ENCODE data around the gene FARS2.

The FARS2 gene

DNA sequence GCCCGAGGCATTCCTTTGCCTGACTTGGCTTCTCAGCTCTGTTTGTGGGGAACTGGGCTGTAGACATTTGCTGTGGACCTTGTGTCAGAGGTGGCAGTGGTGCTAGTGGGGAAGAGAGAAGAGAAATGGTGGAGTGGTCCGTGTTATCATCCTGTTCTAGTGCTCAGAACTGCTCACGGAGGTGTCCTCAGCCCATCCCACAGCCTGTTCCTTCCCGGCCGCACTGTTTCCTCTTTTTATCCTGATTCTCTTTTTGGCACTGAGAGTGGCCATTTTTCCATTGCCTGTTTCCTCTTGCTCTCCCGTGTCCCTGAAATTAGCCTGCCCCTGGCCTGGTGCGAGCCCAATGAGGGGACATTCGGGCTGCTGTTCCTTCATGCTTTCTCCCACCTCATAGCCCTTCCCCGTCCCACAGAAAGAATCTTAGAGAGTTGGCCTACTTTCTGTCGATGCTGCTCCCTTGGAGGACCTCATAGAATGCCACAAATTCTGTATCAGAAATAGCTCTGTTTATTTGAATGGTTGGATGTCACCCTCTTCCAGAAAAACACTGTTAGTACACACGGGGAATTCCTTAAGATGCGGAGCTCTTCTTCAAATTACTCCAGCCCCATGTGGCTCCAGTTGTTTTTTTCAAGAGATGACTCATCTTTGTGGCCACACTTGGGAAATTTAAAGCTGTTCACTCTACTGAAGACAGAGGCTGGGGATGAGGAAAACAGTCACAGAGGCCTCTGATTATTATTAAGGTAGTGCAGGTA, 26.1 kb downstream of the FARS2 start:
- DNase-seq (ENCODE audit: low read depth) = peak; percentile 29

DNA sequence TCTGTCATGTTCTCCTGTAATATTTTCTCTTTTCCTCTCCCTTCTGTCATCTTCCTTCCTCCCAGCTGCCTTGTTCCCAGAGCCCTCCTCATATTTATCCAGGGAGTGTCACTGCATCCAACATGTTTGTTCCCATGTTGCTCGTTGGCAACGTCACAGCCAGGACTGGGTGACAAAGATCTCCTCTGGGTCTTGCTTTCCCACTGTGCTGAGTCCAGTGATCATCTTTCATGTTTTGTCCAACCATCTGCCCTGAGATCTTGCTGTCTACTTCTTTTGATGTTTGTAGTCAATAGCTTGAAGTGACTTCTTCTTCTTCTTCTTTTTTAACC, 26.6 kb downstream of the FARS2 start:
- no peak for DNase-seq (ENCODE audit: low read depth)

DNA sequence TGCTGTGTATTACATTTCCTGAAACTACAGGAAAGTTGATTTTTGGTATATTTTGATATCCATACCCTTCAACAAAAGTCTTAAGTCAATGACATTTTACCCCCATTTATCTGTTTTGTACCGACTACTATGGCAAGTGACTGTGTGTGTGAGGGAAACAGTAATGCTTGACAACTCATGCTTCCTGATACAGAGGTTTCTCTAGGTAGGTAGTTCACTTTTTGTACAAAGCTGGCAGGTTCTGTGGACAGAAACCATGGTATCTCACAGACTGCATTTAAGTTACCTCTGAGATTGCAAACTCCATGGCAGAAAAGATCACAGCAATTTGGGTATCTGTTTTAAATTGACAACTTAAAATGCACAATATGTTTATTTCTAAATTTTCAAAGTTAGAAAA, 28.8 kb downstream of the FARS2 start:
- DNase-seq (ENCODE audit: low read depth) = no peak

DNA sequence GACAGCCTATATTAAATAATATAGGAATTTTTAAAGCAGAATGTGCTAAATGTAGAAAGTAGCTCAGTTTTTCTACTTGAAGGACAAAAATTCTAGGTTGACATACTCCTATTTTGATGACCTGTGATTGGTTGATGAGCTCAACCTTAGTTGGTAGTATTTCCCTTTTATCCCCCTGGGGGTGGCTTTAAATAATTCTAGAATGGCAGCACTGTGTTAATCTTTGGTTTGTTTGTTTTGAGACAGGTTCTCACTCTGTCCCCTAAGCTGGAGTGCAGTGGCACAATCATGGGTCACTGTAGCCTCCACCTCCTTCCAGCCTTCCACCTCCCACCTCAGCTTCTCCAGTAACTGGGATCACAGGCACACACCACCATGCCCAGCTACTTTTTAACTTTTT, 29.2 kb downstream of the FARS2 start:
- no peak for DNase-seq (ENCODE audit: low read depth)

GRCh38 chr6:5292154-5292553, 30.8 kb downstream of the FARS2 start:
- DNase-seq (ENCODE audit: low read depth) = no peak

DNA sequence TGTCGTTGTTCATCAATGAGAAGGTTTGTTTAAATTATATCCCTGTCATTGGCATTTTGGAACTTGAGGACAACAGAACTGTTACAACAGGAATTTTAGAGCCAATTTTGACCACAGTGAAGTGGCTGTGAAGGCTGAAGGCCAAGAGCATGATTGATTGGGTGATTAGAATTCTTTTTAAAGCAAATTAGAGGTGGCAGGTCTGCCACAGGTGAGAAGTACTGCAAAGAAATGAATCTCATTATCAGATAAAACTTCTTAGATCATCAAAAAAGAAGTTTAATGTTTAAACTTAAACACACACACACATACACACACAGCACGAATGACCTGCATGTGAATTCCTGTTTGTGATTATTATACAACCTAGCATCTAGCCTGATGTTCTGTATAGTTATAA, 32.4 kb downstream of the FARS2 start:
- DNase-seq (ENCODE audit: low read depth) = no peak

DNA sequence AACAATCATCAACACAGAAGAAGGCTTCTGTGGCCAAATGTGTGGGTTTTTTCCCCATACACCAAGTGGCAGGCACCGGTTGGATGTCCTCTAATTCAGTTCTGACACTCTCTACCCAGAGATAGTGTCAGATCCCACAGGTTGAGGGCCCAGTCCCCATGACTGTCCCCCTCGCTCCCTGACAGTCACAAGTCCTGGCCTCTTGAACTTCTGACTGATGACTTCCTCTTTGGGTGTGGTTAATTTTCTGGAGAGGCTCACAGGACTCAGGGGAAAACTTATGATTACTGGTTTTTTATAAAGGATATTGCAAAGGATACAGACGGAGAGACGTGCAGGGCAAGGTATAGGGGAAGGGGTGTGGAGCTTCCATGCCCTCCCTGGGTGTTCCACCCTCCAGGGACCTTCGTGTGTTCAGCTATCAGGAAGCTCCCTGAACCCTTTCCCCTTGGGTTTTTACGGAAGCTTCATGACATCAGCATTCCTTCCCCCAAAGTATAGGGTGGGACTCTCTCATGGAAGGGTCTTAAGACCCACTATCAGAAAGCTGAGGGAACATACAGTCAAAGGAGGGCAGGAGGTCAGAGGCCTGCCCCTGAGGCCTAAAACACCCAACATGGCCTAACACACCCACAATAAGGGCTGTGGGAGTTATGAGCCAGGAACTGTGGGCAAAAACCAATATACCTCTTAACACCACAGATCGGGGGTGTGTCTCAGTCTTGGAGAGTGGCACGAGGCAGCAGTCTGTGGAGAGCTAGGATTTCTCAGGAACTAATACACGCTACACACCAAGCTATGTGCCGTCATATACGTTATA, 33.3 kb downstream of the FARS2 start:
- DNase-seq (ENCODE audit: low read depth) = no peak

DNA sequence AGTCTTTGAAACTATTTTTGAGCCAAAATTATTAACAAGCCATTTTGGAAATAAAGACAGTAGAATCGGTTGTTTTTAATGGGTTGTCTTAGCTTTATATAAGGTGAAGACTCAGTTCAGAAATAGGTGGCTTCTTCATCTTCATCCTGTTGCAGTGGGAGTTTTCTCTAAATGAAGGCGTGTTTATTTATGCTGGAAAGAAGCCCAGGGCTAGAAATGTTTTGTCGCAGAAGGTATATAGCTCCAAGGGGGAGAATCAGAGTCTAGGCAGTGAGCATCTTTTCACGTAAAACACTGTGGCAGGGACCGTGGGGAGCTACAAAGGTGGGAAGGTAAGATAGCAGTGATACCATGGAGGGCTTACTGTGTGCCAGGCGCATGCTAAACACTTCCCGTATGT, 34.3 kb downstream of the FARS2 start:
- no peak for DNase-seq (ENCODE audit: low read depth)

- no peak for DNase-seq (ENCODE audit: low read depth)
Measured at GRCh38 chr6:5300206-5300764, 39.0 kb downstream of the FARS2 start.

DNA sequence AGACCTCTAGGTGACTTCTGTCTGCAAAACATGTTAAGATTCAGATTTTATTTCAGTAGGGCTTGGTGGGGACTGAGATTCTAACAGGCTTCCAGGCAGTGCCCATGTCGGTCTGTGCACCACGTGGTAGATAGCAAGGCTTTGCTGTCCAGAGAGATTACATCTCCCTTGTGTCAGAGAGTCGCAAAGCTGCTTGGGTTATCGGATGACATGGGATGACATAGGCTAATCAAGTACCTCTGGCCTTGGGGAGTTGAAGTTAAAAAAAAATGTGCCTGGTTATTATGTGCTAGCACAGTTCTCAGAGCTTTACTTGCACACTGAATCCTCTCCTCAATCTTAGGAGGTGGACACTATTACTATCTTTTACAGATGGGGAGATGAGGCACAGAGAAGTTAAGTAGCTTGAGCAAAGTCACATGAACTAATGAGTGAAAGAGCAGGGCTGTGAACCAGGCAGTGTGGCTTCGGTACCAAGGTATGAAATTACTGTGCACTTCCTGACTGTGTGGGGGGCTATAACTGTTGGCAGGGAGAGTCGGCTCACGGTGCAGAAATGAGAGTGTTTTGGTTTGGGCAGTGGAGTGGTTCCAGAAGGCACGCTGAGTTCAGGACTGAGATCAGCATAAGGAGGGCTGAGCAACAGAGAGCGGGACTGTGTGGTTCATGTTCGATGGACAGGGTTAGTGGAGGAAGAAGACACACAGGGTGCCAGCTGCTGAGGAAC, 41.1 kb downstream of the FARS2 start:
- no peak for DNase-seq (ENCODE audit: low read depth)

GRCh38 chr6:5302995-5303622, 41.8 kb downstream of the FARS2 start:
- DNase-seq (ENCODE audit: low read depth) = no peak

GRCh38 chr6:5303682-5304081, 42.4 kb downstream of the FARS2 start:
- DNase-seq (ENCODE audit: low read depth) = no peak

GRCh38 chr6:5305968-5306626, 44.8 kb downstream of the FARS2 start:
- DNase-seq (ENCODE audit: low read depth) = no peak

DNA sequence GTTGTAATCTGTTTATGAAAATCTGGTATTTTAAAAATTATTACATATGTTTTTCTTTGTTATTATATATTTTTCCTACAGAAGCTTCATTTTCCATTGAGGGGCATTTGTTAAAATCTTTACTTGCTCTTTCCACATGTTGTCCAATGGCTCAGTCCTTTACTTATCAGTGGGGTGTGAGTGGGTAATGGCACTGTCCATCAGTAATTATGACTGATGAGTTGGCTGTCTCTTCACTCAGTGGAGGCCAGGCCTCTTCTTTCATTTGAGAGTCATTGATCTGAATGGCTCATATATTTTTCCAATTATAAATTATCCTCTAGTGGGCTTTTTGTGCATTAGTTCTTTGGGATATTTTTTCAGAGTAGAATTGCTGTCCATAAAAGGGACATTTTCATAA, 45.7 kb downstream of the FARS2 start:
- no peak for DNase-seq (ENCODE audit: low read depth)

- no peak for DNase-seq (ENCODE audit: low read depth)
Measured at GRCh38 chr6:5308066-5308465, 46.8 kb downstream of the FARS2 start.

DNA sequence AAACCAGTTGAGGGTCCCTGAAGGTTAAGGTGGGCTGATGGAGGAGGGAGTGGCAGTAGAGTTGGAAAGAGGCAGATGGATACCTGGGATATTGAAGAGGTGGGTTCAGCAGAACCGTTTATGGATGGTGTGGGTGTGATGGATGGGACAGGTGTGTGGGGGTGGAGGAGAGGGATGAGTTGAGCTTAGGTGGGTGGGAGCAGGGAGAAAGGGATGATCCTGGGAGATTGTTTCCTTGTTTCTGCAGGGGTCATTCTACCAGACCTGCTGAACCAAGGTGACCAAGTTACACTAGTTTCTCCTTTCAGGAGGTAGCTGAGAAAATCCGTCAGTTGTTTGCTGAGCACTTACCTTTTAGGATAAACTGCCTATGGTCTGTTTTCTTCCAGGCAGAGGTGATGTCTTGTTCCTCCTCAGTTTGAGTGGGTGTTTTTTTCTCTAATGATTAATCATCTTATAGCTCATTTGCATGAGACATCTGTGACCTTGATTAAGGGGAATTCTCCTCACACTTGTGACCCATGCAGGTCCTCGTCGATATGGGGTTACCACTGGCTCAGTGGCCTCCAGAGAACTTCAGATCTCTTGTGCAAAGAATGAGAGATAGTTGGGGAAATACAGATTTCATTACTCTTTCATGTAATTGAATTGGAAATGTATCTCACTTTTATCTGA, 53.0 kb downstream of the FARS2 start:
- DNase-seq (ENCODE audit: low read depth) = no peak

- no peak for DNase-seq (ENCODE audit: low read depth)
Measured at GRCh38 chr6:5315881-5316280, 54.6 kb downstream of the FARS2 start.

DNA sequence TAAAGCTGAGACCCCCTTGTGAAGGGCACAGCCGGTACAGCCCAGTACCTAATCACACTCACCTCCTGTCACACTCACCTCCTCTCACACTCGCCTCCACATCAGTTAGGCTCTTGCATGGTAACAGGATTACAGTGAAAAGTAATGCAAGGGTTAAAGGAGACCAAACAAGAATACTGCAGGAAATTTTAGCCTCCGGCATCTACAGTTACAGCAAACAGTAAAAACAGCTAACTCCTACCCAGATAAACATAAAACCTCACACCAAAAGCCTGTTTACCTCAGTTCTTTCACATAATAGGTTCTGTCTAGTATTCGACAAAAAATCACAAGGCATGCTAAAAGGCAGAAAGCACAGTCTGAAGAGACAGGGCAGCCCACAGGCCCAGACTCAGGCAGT, 55.6 kb downstream of the FARS2 start:
- DNase-seq (ENCODE audit: low read depth) = no peak

- DNase-seq (ENCODE audit: low read depth) = no peak
Measured at GRCh38 chr6:5318617-5319272, 57.4 kb downstream of the FARS2 start.

GRCh38 chr6:5323979-5324378, 62.7 kb downstream of the FARS2 start:
- no peak for DNase-seq (ENCODE audit: low read depth)

GRCh38 chr6:5325173-5325572, 63.9 kb downstream of the FARS2 start:
- no peak for DNase-seq (ENCODE audit: low read depth)
